K562 (cell line): ENCODE data around the gene RSRP1. TPM values are rescaled to one million over a fixed set of nuclear protein-coding genes. Genes with fewer than 3 reads are reported as not detected.
"Not testable (repeated sequence)": the region's sequence is repeated elsewhere in the genome, so short reads cannot be mapped to it uniquely, and the experiment has no call there.

Experiments
- ATF1 ChIP-seq, 2 experiments: fragments of 450-650 bp in 1 of 2; IDR thresholded peaks; 2 replicates each; pipeline ENCODE4 v1.6.1; 2016; ENCODE audit warnings: missing compliant biosample characterization in 1 of 2, missing genetic modification characterization in 1 of 2
- C11orf30 ChIP-seq: fragments of 450-650 bp; IDR thresholded peaks from 2 replicates; pipeline ENCODE4 v1.6.1; 2016; ENCODE audit warnings: low read depth, mild to moderate bottlenecking
- EGR1 ChIP-seq: fragments of 450-650 bp; conservative IDR thresholded peaks from 2 replicates; pipeline ENCODE4 v1.6.1; 2017; ENCODE audit warnings: mild to moderate bottlenecking
- HLTF ChIP-seq: fragments of 450-650 bp; IDR thresholded peaks from 2 replicates; pipeline ENCODE4 v1.6.1; 2016
- HMGN3 ChIP-seq: IDR thresholded peaks from 2 replicates; pipeline ENCODE4 v1.6.1; 2011; ENCODE audit warnings: borderline replicate concordance, low read depth, mild to moderate bottlenecking, mixed read lengths, low read length; ENCODE audit not compliant: insufficient read length; ENCODE audit errors: extremely low read depth
- MEIS2 ChIP-seq: fragments of 450-650 bp; IDR thresholded peaks from 2 replicates; pipeline ENCODE4 v1.6.1; 2014; ENCODE audit warnings: mild to moderate bottlenecking; ENCODE audit not compliant: partially characterized antibody
- MTA1 ChIP-seq: fragments of 450-650 bp; IDR thresholded peaks from 2 replicates; pipeline ENCODE4 v1.6.1; 2017; ENCODE audit warnings: borderline replicate concordance
- MTA2 ChIP-seq: fragments of 450-650 bp; IDR thresholded peaks from 2 replicates; pipeline ENCODE4 v1.6.1; 2016; ENCODE audit warnings: low read depth
- NCOA1 ChIP-seq: fragments of 450-650 bp; IDR thresholded peaks from 2 replicates; pipeline ENCODE4 v1.6.1; 2016; ENCODE audit warnings: low read depth
- NCOA2 ChIP-seq, 2 experiments: fragments of 450-650 bp; IDR thresholded peaks; 2 replicates each; pipeline ENCODE4 v1.6.1; 2018; ENCODE audit warnings: mild to moderate bottlenecking in 2 of 2, moderate library complexity in 1 of 2; ENCODE audit not compliant: partially characterized antibody in 2 of 2
- NCOR1 ChIP-seq: fragments of 450-650 bp; IDR thresholded peaks from 2 replicates; pipeline ENCODE4 v1.6.1; 2016; ENCODE audit warnings: mild to moderate bottlenecking, moderate library complexity
- POLR2AphosphoS5 ChIP-seq: IDR thresholded peaks from 2 replicates; pipeline ENCODE4 v1.6.1; 2011; ENCODE audit warnings: mild to moderate bottlenecking, low read depth, low read length, moderate library complexity; ENCODE audit not compliant: control insufficient read depth, insufficient read depth
- RCOR1 ChIP-seq, 2 experiments: IDR thresholded peaks; 2 replicates each; pipeline ENCODE4 v1.6.1; 2012; ENCODE audit warnings: low read depth in 2 of 2, low read length in 2 of 2, borderline replicate concordance in 1 of 2, improper control_type of control experiment in 1 of 2
- TAF9B ChIP-seq: fragments of 450-650 bp; IDR thresholded peaks from 2 replicates; pipeline ENCODE4 v1.6.1; 2018; ENCODE audit warnings: mild to moderate bottlenecking; ENCODE audit not compliant: partially characterized antibody
- TAL1 ChIP-seq: fragments of 450-650 bp; IDR thresholded peaks from 2 replicates; pipeline ENCODE4 v1.6.1; 2016; ENCODE audit warnings: mild to moderate bottlenecking
- TEAD4 ChIP-seq, 2 experiments: sonication (generic) in 1 of 2; formaldehyde crosslinking in 1 of 2; IDR thresholded peaks; 2 replicates each; pipeline versions ENCODE4 v1.6.1 to v1.8.0; 2012 to 2022; ENCODE audit warnings: borderline replicate concordance in 1 of 2, inconsistent platforms in 1 of 2, low read length in 1 of 2, mild to moderate bottlenecking in 1 of 2, missing genetic modification reagents in 1 of 2
- TRIM24 ChIP-seq, 2 experiments: fragments of 450-650 bp; IDR thresholded peaks; 2 replicates each; pipeline ENCODE4 v1.6.1; 2016
- ZNF318 ChIP-seq, 2 experiments: fragments of 450-650 bp; IDR thresholded peaks; 2 replicates each; pipeline ENCODE4 v1.6.1; 2016; ENCODE audit warnings: mild to moderate bottlenecking in 2 of 2, borderline replicate concordance in 1 of 2, low read depth in 1 of 2, moderate library complexity in 1 of 2
- polyA plus RNA-seq, 8 experiments: library from polyadenylated mRNA; depleted of rRNA in 4 of 8; stranded (reverse) in 5 of 8; unstranded in 3 of 8; fragments of >200 nt; fragmentation: Nextera tagmentation in 2 of 8; fragmentation: Illumina TruSeq in 1 of 8; extraction: Ambion mirVana in 2 of 8; extraction: Trizol in 1 of 8; gene quantifications; 2 replicates each; pipeline versions ENCODE4 v1.2.1 to v1.2.3, GENCODE V29; 2011 to 2014; ENCODE audit warnings: inconsistent platforms in 1 of 8, missing spikeins in 1 of 8
- total RNA-seq, 7 experiments: library from RNA; depleted of rRNA in 6 of 7; stranded (reverse); fragments of >200 nt in 6 of 7; fragmentation: Illumina TruSeq in 2 of 7; extraction: Trizol in 2 of 7; gene quantifications; 2 replicates each; pipeline versions ENCODE4 v1.2.1 to v1.2.3, GENCODE V29; 2011 to 2021; ENCODE audit warnings: low replicate concordance in 1 of 7
- TF ChIP-seq, protein P1 (sequence below), 2 experiments: fragments of 200-800 bp in 1 of 2; sonication (Bioruptor generic) in 1 of 2; sonication (generic) in 1 of 2; formaldehyde crosslinking in 1 of 2; IDR thresholded peaks in 1 of 2; conservative IDR thresholded peaks in 1 of 2; 2 replicates each; pipeline versions ENCODE4 v1.5.0 to v1.6.1; 2016 to 2020; ENCODE audit warnings: missing compliant biosample characterization in 1 of 2, missing genetic modification characterization in 1 of 2, missing genetic modification reagents in 1 of 2

RSRP1 gene
- total and polyA plus RNA-seq, 9 of the 15 experiments (the other 6 are each of a cell fraction or from before 2014, with no cell fraction given), result 27.2 to 283 (median 146) TPM

DNA sequence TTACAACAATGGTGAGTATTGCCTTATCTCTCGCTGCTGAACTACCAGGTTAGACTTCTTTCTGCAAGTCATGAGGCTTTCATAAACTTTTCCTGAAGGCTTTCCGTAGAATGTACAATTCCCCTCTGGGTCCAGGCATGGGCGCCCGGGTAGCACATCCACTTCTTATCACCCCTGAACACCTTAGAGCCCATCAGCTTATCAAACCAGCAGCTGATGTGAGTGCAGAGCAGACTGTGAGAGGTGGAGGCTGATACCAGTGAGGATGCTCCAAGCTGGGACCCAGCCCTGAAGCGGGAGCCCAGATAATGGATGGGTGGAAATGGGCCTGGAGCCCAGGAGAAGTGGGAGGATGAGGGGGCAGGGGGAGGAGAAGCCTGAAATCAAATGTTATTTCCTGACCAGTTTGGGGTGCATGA lies 32.4 kb upstream of the RSRP1 start (continued):
- TF ChIP-seq TAL1 (peak; percentile 98), ATF1 (tag; IDR thresholded peaks at IDR 0.05) (peak; percentile 46), TAF9B (peak; percentile 49), TEAD4 (IDR thresholded peaks at IDR 0.05; ENCODE audit: low read length) (peak; percentile 86), NCOA1 (peak; percentile 76; the same call in 1 of the 2 replicates), POLR2AphosphoS5 (peak; percentile 87), HMGN3 (peak; percentile 83), ZNF318 (IDR thresholded peaks at IDR 0.05; ENCODE audit: borderline replicate concordance in 1 of 2, low read depth in 1 of 2) (0 out of 4 replicates have a peak, but pooled peaks of 1 of the 2 experiments have one; percentile 53), TRIM24 (IDR thresholded peaks at IDR 0.05) (peak; percentile 80 to 90), EGR1 (peak; percentile 84), C11orf30 (0 out of 2 replicates have a peak, but pooled peaks have one; percentile 22), MTA1 (peak; percentile 80), HLTF (0 out of 2 replicates have a peak, but pooled peaks have one; percentile 58), NCOA2 (IDR thresholded peaks at IDR 0.05; ENCODE audit: partially characterized antibody in 2 of 2) (peak; percentile 42), RCOR1 (IDR thresholded peaks at IDR 0.05; ENCODE audit: borderline replicate concordance in 1 of 2, low read depth in 2 of 2, low read length in 2 of 2) (peak; percentile 44 to 88; a peak in 3 of 4 replicates), MEIS2 (peak; percentile 52), MTA2 (peak; percentile 94), NCOR1 (peak; percentile 98)
- not testable (repeated sequence) for TF ChIP-seq ATF1 (CRISPR knock-in tag; IDR thresholded peaks at IDR 0.05); TEAD4 (CRISPR knock-in tag; IDR thresholded peaks at IDR 0.05; ENCODE audit: borderline replicate concordance)
- TF ChIP-seq, protein P1, sequence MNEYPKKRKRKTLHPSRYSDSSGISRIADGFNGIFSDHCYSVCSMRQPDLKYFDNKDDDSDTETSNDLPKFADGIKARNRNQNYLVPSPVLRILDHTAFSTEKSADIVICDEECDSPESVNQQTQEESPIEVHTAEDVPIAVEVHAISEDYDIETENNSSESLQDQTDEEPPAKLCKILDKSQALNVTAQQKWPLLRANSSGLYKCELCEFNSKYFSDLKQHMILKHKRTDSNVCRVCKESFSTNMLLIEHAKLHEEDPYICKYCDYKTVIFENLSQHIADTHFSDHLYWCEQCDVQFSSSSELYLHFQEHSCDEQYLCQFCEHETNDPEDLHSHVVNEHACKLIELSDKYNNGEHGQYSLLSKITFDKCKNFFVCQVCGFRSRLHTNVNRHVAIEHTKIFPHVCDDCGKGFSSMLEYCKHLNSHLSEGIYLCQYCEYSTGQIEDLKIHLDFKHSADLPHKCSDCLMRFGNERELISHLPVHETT (CRISPR knock-in tag; conservative IDR thresholded peaks at IDR 0.05 in 1 of 2, IDR thresholded peaks at IDR 0.05 in 1 of 2), result peak in 1 of 2 experiments; percentile 38; a peak in 1 of 4 replicates
